ENCODE data around the gene GUCY2F. TPM values are rescaled to one million over a fixed set of nuclear protein-coding genes. Genes with fewer than 3 reads are reported as not detected.

The GUCY2F gene
- total and polyA plus RNA-seq, 8 donors = not detected

- Histone ChIP-seq H3K9me3 (no peaks in the 10 kb centered on the region), H3K4me3 (no peak overlapping the region), H3K36me3 (no peaks in the 10 kb centered on the region), H3K27me3 (peaks cover 0 to 6% (median 3%) of the 10 kb centered on the region in 4 donors), H3K4me1 (no peaks in the 10 kb centered on the region), H3K27ac (no peak overlapping the region)
- WGBS, 2 donors = 67 to 72% methylated on average over 5 of the region's 5 CpGs
- no peak for ATAC-seq
- intact Hi-C loops (cut with DNase I) = no loop called here
- FAIRE-seq = no peak
- DNase-seq = no peak
- TF ChIP-seq CTCF (IDR thresholded peaks at IDR 0.05) = no peak
Measured at GRCh38 chrX:109392895-109393294, 89.0 kb downstream of the GUCY2F start.

- H3K27me3 ChIP-seq = peaks cover 0 to 11% (median 3%) of the 10 kb centered on the region in 4 donors
- H3K36me3 ChIP-seq = no peaks in the 10 kb centered on the region
- no peak overlapping the region for H3K4me3 ChIP-seq
- H3K4me1 ChIP-seq = no peaks in the 10 kb centered on the region
- intact Hi-C loops (cut with DNase I) = no loop called here
- FAIRE-seq = no peak
- ATAC-seq = no peak
- 48 to 61% methylated on average over 2 of the region's 2 CpGs for WGBS, 2 donors
- DNase-seq = no peak
- no peak for TF ChIP-seq CTCF (IDR thresholded peaks at IDR 0.05)
- no peaks in the 10 kb centered on the region for H3K9me3 ChIP-seq
- no peak overlapping the region for H3K27ac ChIP-seq
Measured at GRCh38 chrX:109390556-109390955, 91.3 kb downstream of the GUCY2F start.

GRCh38 chrX:109389917-109390316 is 92.0 kb downstream of the GUCY2F start:
- 54 to 70% methylated on average over 1 of the region's 1 CpG for WGBS, 2 donors
- Histone ChIP-seq H3K27me3 (peaks cover 0 to 18% (median 3%) of the 10 kb centered on the region in 4 donors), H3K36me3 (no peaks in the 10 kb centered on the region), H3K4me1 (no peaks in the 10 kb centered on the region), H3K4me3 (no peak overlapping the region), H3K27ac (no peak overlapping the region), H3K9me3 (no peaks in the 10 kb centered on the region)
- no peak for FAIRE-seq
- DNase-seq = no peak
- intact Hi-C loops (cut with DNase I) = no loop called here
- no peak for ATAC-seq
- TF ChIP-seq CTCF (IDR thresholded peaks at IDR 0.05) = no peak

GRCh38 chrX:109384699-109385098 is 97.2 kb downstream of the GUCY2F start:
- intact Hi-C loops (cut with DNase I) = no loop called here
- H3K27me3 ChIP-seq = peaks cover 0 to 18% (median 0%) of the 10 kb centered on the region in 4 donors
- no peak overlapping the region for H3K27ac ChIP-seq
- 24 to 36% methylated on average over 3 of the region's 3 CpGs for WGBS, 2 donors
- H3K4me3 ChIP-seq = no peak overlapping the region
- peak; percentile 70 for FAIRE-seq
- TF ChIP-seq CTCF (IDR thresholded peaks at IDR 0.05) = peak in 2 of 4 donors; percentile 9 to 26
- no peaks in the 10 kb centered on the region for H3K4me1 ChIP-seq
- peak in 2 of 4 donors; percentile 25 to 39 for ATAC-seq
- no peak for DNase-seq
- H3K36me3 ChIP-seq = no peaks in the 10 kb centered on the region
- H3K9me3 ChIP-seq = no peaks in the 10 kb centered on the region

- 59 to 75% methylated on average over 4 of the region's 4 CpGs for WGBS, 2 donors
- no peak for FAIRE-seq
- H3K36me3 ChIP-seq = no peaks in the 10 kb centered on the region
- H3K27me3 ChIP-seq = peaks cover 0 to 26% (median 0%) of the 10 kb centered on the region in 4 donors
- no peaks in the 10 kb centered on the region for H3K9me3 ChIP-seq
- no peak for TF ChIP-seq CTCF (IDR thresholded peaks at IDR 0.05)
- intact Hi-C loops (cut with DNase I) = no loop called here
- H3K27ac ChIP-seq = no peak overlapping the region
- no peak for DNase-seq
- H3K4me3 ChIP-seq = no peak overlapping the region
- ATAC-seq = no peak
- H3K4me1 ChIP-seq = no peaks in the 10 kb centered on the region
Measured at GRCh38 chrX:109382332-109382731, 99.6 kb downstream of the GUCY2F start.
